ENCODE results near the gene MROH8. TPM values are rescaled to one million over a fixed set of nuclear protein-coding genes. Genes with fewer than 3 reads are reported as not detected.

The MROH8 gene
- total and polyA plus RNA-seq, 2 experiments from 2014 or later, result 0.63 to 0.68 TPM

DNA sequence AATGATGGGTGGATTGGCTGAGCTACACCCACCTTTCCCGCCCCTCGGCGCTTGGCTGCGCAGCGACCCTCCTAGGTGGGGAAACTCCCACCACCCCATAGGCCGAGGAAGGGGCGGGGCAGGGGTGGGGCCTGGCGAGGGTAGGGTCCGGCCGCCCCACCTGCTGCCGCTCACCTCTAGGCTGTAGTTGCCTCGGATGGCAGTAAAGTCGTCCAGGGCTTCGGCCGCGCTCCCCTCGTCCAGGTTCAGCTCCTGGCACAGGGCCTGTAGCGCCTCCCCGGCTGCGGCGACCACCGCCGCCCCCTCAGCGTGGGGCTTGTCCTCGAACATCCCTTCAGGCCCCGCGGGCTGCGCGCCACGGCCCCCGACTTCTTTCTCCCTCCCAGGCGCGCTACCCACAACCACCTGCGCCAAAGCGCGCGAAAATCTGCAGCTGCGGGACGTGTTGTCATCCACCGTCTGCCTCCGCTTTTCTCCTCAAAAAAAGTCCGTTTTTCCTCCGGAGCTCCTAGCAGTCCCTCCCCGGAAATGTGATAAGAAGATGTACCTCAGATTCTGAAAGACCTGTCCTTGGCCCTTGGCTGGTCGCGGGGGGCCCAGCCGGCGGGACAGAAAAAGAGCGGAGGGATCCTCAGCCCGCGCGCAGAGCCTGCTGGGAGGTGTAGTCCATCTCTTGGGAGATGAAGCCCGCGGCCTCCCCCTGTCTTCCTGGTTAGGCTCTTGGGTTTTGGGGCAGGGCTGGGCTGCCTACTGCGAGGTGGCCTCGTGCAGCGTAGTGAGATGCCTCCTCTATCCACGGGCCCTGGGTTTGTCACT lies 83.5 kb downstream of the MROH8 start, which contains the start of gene RBL1 (continued):
- TF ChIP-seq JUNB (IDR thresholded peaks at IDR 0.05; ENCODE audit: unreplicated experiment), result no peak
- no peak for TF ChIP-seq ZNF331 (CRISPR knock-in tag; IDR thresholded peaks at IDR 0.05; ENCODE audit: low read depth)
- TF ChIP-seq NANOG (IDR thresholded peaks at IDR 0.05; ENCODE audit: borderline replicate concordance), result no peak
- peak; percentile 88 for TF ChIP-seq POLR2AphosphoS5 (IDR thresholded peaks at IDR 0.05; ENCODE audit: low read depth)
- TF ChIP-seq, protein P1, sequence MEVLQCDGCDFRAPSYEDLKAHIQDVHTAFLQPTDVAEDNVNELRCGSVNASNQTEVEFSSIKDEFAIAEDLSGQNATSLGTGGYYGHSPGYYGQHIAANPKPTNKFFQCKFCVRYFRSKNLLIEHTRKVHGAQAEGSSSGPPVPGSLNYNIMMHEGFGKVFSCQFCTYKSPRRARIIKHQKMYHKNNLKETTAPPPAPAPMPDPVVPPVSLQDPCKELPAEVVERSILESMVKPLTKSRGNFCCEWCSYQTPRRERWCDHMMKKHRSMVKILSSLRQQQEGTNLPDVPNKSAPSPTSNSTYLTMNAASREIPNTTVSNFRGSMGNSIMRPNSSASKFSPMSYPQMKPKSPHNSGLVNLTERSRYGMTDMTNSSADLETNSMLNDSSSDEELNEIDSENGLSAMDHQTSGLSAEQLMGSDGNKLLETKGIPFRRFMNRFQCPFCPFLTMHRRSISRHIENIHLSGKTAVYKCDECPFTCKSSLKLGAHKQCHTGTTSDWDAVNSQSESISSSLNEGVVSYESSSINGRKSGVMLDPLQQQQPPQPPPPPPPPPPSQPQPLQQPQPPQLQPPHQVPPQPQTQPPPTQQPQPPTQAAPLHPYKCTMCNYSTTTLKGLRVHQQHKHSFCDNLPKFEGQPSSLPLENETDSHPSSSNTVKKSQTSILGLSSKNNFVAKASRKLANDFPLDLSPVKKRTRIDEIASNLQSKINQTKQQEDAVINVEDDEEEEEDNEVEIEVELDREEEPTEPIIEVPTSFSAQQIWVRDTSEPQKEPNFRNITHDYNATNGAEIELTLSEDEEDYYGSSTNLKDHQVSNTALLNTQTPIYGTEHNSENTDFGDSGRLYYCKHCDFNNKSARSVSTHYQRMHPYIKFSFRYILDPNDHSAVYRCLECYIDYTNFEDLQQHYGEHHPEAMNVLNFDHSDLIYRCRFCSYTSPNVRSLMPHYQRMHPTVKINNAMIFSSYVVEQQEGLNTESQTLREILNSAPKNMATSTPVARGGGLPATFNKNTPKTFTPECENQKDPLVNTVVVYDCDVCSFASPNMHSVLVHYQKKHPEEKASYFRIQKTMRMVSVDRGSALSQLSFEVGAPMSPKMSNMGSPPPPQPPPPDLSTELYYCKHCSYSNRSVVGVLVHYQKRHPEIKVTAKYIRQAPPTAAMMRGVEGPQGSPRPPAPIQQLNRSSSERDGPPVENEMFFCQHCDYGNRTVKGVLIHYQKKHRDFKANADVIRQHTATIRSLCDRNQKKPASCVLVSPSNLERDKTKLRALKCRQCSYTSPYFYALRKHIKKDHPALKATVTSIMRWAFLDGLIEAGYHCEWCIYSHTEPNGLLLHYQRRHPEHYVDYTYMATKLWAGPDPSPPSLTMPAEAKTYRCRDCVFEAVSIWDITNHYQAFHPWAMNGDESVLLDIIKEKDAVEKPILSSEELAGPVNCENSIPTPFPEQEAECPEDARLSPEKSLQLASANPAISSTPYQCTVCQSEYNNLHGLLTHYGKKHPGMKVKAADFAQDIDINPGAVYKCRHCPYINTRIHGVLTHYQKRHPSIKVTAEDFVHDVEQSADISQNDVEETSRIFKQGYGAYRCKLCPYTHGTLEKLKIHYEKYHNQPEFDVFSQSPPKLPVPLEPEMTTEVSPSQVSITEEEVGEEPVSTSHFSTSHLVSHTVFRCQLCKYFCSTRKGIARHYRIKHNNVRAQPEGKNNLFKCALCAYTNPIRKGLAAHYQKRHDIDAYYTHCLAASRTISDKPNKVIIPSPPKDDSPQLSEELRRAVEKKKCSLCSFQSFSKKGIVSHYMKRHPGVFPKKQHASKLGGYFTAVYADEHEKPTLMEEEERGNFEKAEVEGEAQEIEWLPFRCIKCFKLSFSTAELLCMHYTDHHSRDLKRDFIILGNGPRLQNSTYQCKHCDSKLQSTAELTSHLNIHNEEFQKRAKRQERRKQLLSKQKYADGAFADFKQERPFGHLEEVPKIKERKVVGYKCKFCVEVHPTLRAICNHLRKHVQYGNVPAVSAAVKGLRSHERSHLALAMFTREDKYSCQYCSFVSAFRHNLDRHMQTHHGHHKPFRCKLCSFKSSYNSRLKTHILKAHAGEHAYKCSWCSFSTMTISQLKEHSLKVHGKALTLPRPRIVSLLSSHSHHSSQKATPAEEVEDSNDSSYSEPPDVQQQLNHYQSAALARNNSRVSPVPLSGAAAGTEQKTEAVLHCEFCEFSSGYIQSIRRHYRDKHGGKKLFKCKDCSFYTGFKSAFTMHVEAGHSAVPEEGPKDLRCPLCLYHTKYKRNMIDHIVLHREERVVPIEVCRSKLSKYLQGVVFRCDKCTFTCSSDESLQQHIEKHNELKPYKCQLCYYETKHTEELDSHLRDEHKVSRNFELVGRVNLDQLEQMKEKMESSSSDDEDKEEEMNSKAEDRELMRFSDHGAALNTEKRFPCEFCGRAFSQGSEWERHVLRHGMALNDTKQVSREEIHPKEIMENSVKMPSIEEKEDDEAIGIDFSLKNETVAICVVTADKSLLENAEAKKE (CRISPR knock-in tag; IDR thresholded peaks at IDR 0.05), result no peak

DNA sequence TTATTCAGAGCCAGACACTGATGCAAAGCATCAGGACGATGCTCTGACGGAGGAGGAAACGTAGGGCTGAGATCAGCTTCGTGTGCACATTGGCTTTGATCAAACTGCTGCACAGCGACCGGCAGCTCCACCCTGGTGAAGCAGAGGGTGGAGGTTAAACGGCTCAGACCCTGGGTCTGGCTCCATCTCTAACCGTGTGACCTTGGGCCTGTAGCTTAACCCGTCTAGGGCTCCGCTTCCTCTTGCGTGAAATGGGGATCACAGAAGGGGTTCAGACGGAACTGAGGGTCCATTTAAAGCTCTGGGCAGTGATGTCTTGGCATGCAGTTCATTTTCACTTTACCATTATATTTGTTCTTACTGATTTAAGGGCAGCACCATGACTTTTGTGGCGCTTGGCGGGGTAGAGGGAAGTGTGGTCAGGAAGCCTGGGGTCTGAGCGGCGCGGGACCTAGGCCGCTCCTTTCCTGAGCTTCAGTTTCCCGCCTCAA lies 84.2 kb downstream of the MROH8 start:
- Histone ChIP-seq H3F3A (replicated peaks; ENCODE audit: low read depth) (no peaks in the 10 kb centered on the region), H3K4me3 (peak overlapping the region; percentile 68), H3K9me2 (ENCODE audit: insufficient read depth) (no peaks in the 10 kb centered on the region), H3K27me3 (ENCODE audit: insufficient read depth) (no peaks in the 10 kb centered on the region), H3K4me1 (ENCODE audit: insufficient read depth) (peaks cover 20% of the 10 kb centered on the region), H2AFZ (peak overlapping the region; percentile 69; the same call in 1 of the 2 replicates), H3K4me2 (peak overlapping the region; percentile 78), H4K20me1 (replicated peaks; ENCODE audit: insufficient read depth) (peaks cover 6% of the 10 kb centered on the region; the same call in 1 of the 2 replicates), H3K79me2 (replicated peaks; ENCODE audit: insufficient read depth) (peaks cover 22% of the 10 kb centered on the region), H3K36me3 (ENCODE audit: insufficient read depth) (no peaks in the 10 kb centered on the region), H3K27ac (ENCODE audit: low read depth) (peak overlapping the region; percentile 99)
- H3K4me1 Mint-ChIP-seq, result peaks cover 25% of the 10 kb centered on the region
- no peaks in the 10 kb centered on the region; the same call in 2 of the 3 replicates for H3K9me3 Mint-ChIP-seq
- H3K27me3 Mint-ChIP-seq (ENCODE audit: insufficient read depth, low read depth, poor library complexity), result peaks cover 12% of the 10 kb centered on the region
- H3K36me3 Mint-ChIP-seq (ENCODE audit: low read depth), result peaks cover 20% of the 10 kb centered on the region
- peak overlapping the region; percentile 98 for H3K27ac Mint-ChIP-seq
- no peak for TF ChIP-seq JUNB (IDR thresholded peaks at IDR 0.05; ENCODE audit: unreplicated experiment)
- no peak for TF ChIP-seq EZH2phosphoT487 (IDR thresholded peaks at IDR 0.05; ENCODE audit: unreplicated experiment)
- peak; percentile 15 for ATAC-seq
- no peak for DNase-seq (ENCODE audit: low spot score)
- H3K4me3 Mint-ChIP-seq, result peak overlapping the region; percentile 85
